ENCODE results near the gene APOL5. TPM values are rescaled to one million over a fixed set of nuclear protein-coding genes. Genes with fewer than 3 reads are reported as not detected.

APOL5 gene
- total RNA-seq, 2 experiments from 2014 or later = 0.67 to 1.8 TPM

DNA sequence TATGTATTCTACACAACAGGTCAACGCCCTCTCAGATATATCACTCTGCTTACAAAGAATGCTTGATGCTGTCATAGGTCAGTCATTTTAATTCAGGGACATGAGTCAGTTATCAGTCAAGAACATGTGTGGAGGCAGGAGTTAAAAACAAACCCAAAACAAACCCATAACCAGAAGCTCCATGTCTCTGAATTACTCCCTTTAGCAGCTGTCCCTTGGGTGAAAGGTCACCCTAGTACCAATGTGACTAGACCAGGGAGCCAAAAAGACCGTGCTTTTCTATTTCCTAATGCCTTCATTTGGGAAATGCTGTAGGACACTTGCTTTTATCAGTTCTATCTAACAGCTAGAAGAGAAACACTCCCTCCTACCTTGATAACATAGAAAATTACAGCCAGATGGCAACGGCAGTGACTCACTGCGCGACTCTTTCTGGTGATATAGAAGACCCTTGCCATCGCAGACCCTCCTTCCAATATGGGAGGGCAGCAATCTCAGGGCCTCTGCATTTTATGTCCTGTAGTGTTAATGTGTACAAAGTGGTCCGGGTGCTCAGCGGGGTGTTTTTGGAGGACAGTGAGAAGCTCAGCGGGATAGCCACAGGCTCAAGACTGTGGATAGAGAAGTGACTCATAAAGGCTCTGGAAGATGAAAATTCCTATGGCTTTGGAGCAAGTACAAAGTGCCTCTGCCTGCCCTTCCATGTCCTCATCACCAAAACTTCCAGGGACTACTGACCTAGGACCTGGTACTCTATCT lies 24.8 kb downstream of the APOL5 start:
- DNase-seq (ENCODE audit: low spot score) = no peak
- no peaks in the 10 kb centered on the region for H3K9me3 ChIP-seq (ENCODE audit: low read length)
- H3K4me1 ChIP-seq (ENCODE audit: insufficient read depth, low read length, poor library complexity, severe bottlenecking) = peaks cover 52% of the 10 kb centered on the region
- ChIA-PET CTCF (ENCODE audit: unreplicated experiment) (no interaction called here), POLR2A (interaction anchor here (1.0 to 1.7 kb wide), 2 partner anchors 67 to 93 kb away, joined by 3 to 5 read pairs; no protein-coding TSS in a partner anchor)
- BruUV-seq (replicated peaks) = no TSS peak
- H2AFZ ChIP-seq (ENCODE audit: low read length) = no peak overlapping the region
- no peak overlapping the region for H3K27ac ChIP-seq (ENCODE audit: low read depth, low read length, poor library complexity, severe bottlenecking)
- TF ChIP-seq EZH2phosphoT487 (IDR thresholded peaks at IDR 0.05; ENCODE audit: borderline replicate concordance, low read depth, low read length) = no peak
- TF ChIP-seq, protein P1, sequence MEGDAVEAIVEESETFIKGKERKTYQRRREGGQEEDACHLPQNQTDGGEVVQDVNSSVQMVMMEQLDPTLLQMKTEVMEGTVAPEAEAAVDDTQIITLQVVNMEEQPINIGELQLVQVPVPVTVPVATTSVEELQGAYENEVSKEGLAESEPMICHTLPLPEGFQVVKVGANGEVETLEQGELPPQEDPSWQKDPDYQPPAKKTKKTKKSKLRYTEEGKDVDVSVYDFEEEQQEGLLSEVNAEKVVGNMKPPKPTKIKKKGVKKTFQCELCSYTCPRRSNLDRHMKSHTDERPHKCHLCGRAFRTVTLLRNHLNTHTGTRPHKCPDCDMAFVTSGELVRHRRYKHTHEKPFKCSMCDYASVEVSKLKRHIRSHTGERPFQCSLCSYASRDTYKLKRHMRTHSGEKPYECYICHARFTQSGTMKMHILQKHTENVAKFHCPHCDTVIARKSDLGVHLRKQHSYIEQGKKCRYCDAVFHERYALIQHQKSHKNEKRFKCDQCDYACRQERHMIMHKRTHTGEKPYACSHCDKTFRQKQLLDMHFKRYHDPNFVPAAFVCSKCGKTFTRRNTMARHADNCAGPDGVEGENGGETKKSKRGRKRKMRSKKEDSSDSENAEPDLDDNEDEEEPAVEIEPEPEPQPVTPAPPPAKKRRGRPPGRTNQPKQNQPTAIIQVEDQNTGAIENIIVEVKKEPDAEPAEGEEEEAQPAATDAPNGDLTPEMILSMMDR (conservative IDR thresholded peaks at IDR 0.05; ENCODE audit: low read length) = no peak
- no peak overlapping the region for H3K4me3 ChIP-seq (ENCODE audit: low read depth, low read length, poor library complexity, severe bottlenecking)
- H3K79me2 ChIP-seq (ENCODE audit: insufficient read depth, low read depth, low read length) = peaks cover 12% of the 10 kb centered on the region; the same call in 1 of the 2 replicates
- intact Hi-C loops (cut with micrococcal nuclease; ENCODE audit: unreplicated experiment) = no loop called here
- no peaks in the 10 kb centered on the region for H3K9me2 ChIP-seq (ENCODE audit: insufficient read depth, low read length)
- H3K36me3 ChIP-seq (ENCODE audit: insufficient read depth, low read length) = peaks cover 51% of the 10 kb centered on the region
- no peak overlapping the region for H3K4me2 ChIP-seq (ENCODE audit: low read length)
- no peaks in the 10 kb centered on the region for H4K20me1 ChIP-seq (ENCODE audit: insufficient read depth, low read length)

DNA sequence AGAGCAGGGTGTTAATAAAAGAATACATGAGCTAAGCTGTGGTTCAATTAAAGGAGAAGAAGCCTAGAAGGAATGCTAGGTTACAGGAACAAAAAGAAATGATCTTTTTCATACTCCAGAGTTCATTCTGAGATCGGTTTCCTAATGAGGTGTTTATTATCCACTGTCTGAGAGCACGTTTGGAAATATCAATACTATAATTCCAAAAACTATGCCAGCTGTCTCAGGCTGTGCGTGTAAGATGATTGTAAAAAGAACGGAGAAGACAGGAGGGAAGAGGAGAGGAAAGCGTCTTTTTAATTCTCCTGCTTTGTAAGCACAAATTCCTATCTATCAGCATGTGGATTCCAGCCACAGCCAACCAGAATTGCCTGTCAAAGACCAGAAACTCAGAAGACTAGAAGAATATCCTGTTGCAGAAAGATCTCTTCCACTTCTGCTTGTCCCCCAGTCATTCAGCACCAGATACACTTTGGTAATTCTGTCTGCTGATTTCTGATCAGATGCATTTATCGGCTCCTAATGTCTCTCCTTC lies 25.7 kb downstream of the APOL5 start:
- CTCF ChIA-PET (ENCODE audit: unreplicated experiment) = no interaction called here
- no peaks in the 10 kb centered on the region for H3K9me2 ChIP-seq (ENCODE audit: insufficient read depth, low read length)

More for the DNA sequence above, 25.7 kb downstream of the APOL5 start:
- Histone ChIP-seq H3K27ac (ENCODE audit: low read depth, low read length, poor library complexity, severe bottlenecking) (no peak overlapping the region), H3K4me2 (ENCODE audit: low read length) (peak overlapping the region; percentile 81; the same call in 1 of the 2 replicates), H3K79me2 (ENCODE audit: insufficient read depth, low read depth, low read length) (peaks cover 20% of the 10 kb centered on the region; the same call in 1 of the 2 replicates), H3K36me3 (ENCODE audit: insufficient read depth, low read length) (peaks cover 47% of the 10 kb centered on the region), H3K9me3 (ENCODE audit: low read length) (no peaks in the 10 kb centered on the region), H4K20me1 (ENCODE audit: insufficient read depth, low read length) (no peaks in the 10 kb centered on the region), H3K4me1 (ENCODE audit: insufficient read depth, low read length, poor library complexity, severe bottlenecking) (peaks cover 61% of the 10 kb centered on the region), H3K4me3 (ENCODE audit: low read depth, low read length, poor library complexity, severe bottlenecking) (no peak overlapping the region), H2AFZ (ENCODE audit: low read length) (no peak overlapping the region)
- BruUV-seq (replicated peaks) = no TSS peak
- POLR2A ChIA-PET = interaction anchor here (0.5 to 1.7 kb wide), 5 partner anchors 61 to 242 kb away, joined by 3 to 6 read pairs (median 4); no protein-coding TSS in a partner anchor
- TF ChIP-seq, protein P1 (conservative IDR thresholded peaks at IDR 0.05; ENCODE audit: low read length) = no peak
- no peak for TF ChIP-seq EZH2phosphoT487 (IDR thresholded peaks at IDR 0.05; ENCODE audit: borderline replicate concordance, low read depth, low read length)
- intact Hi-C loops (cut with micrococcal nuclease; ENCODE audit: unreplicated experiment) = no loop called here
- no peak for DNase-seq (ENCODE audit: low spot score)

All from OCI-LY7 (cell line).